ENCODE measurements around the gene G6PC2.

DNA sequence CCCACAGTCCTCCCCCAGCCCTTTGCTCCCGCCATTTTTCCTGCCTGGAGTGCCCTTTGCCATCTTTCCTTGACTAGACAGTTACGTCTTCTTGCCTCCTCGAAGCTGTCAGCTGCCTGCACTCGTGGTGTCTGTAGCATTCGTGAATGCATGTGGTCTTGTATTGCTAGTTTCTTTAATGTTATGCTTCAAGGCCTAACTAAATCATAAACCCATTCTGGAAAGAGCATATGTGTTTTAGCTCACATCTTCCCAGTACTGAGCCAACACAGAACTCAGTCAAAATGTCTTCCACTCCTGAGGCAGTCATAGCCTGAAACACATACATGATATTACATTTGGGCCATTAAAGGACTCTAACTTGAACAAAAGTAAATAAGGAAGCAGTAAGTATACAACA lies 46.4 kb upstream of the G6PC2 start:
- TF ChIP-seq, protein P1, sequence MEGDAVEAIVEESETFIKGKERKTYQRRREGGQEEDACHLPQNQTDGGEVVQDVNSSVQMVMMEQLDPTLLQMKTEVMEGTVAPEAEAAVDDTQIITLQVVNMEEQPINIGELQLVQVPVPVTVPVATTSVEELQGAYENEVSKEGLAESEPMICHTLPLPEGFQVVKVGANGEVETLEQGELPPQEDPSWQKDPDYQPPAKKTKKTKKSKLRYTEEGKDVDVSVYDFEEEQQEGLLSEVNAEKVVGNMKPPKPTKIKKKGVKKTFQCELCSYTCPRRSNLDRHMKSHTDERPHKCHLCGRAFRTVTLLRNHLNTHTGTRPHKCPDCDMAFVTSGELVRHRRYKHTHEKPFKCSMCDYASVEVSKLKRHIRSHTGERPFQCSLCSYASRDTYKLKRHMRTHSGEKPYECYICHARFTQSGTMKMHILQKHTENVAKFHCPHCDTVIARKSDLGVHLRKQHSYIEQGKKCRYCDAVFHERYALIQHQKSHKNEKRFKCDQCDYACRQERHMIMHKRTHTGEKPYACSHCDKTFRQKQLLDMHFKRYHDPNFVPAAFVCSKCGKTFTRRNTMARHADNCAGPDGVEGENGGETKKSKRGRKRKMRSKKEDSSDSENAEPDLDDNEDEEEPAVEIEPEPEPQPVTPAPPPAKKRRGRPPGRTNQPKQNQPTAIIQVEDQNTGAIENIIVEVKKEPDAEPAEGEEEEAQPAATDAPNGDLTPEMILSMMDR (IDR thresholded peaks at IDR 0.05; ENCODE audit: low read length) = no peak
- no peak for TF ChIP-seq EZH2phosphoT487 (IDR thresholded peaks at IDR 0.05; ENCODE audit: low read length)
